SK-N-SH (cell line): Measurements from ENCODE around the gene PON3. TPM values are rescaled to one million over a fixed set of nuclear protein-coding genes. Genes with fewer than 3 reads are reported as not detected.
A peak's percentile ranks its signal among the peaks of the same experiment; 100 is the strongest.

Experiments used
- CTCF ChIA-PET: fragments of 300-600, 350-600 bp; formaldehyde crosslinking; extraction: SDS; loops from one replicate; lab custom pipeline; 2021; lab: Yijun Ruan, JAX
- POLR2A ChIA-PET: fragments of 350-600 bp; sonication (Branson Sonifier 250); formaldehyde crosslinking; extraction: SDS; loops from one replicate; lab custom pipeline; 2020; ENCODE audit warnings: antibody characterized with exemption, inconsistent platforms; lab: Yijun Ruan, JAX
- DNase-seq: peaks from one replicate; pipeline ENCODE4 v3.0.0; 2012
- H2AFZ ChIP-seq: fragments of 200-600 bp; sonication (generic); 2 replicates; pipeline ENCODE4 v1.8.1; 2016; ENCODE audit warnings: antibody characterized with exemption, mild to moderate bottlenecking, low read depth
- H3F3A ChIP-seq: fragments of 200-600 bp; sonication (generic); replicated peaks from 2 replicates; pipeline ENCODE3; 2016; ENCODE audit warnings: antibody characterized with exemption, mild to moderate bottlenecking; ENCODE audit not compliant: insufficient read depth
- H3K27ac ChIP-seq, 2 experiments: fragments of 200-500 bp in 1 of 2; fragments of 200-600 bp in 1 of 2; sonication (Bioruptor generic) in 1 of 2; sonication (generic), shearing (Covaris generic) in 1 of 2; 2 replicates each; pipeline versions ENCODE4 v1.5.1 to v1.6.1; 2014 to 2016; ENCODE audit warnings: low read depth in 2 of 2, inconsistent platforms in 1 of 2, low read length in 1 of 2, mild to moderate bottlenecking in 1 of 2, mixed read lengths in 1 of 2
- H3K27me3 ChIP-seq: fragments of 200-600 bp; sonication (generic), shearing (Covaris generic); 2 replicates; pipeline ENCODE4 v1.6.1; 2016; ENCODE audit warnings: mixed run types; ENCODE audit not compliant: insufficient read depth
- H3K36me3 ChIP-seq, 2 experiments: fragments of 200-500 bp in 1 of 2; fragments of 200-600 bp in 1 of 2; sonication (Bioruptor generic) in 1 of 2; sonication (generic) in 1 of 2; replicated peaks in 1 of 2; 2 replicates each; pipeline versions ENCODE3 to v1.5.1; 2014 to 2016; ENCODE audit warnings: low read length in 1 of 2, mild to moderate bottlenecking in 1 of 2; ENCODE audit not compliant: insufficient read depth in 2 of 2, control insufficient read depth in 1 of 2
- H3K4me1 ChIP-seq, 2 experiments: fragments of 200-500 bp in 1 of 2; fragments of 200-600 bp in 1 of 2; sonication (Bioruptor generic) in 1 of 2; sonication (generic), shearing (Covaris generic) in 1 of 2; 2 replicates each; pipeline versions ENCODE4 v1.5.1 to v1.6.1; 2014 to 2016; ENCODE audit warnings: low read depth in 1 of 2, low read length in 1 of 2, mixed run types in 1 of 2; ENCODE audit not compliant: insufficient read depth in 2 of 2, control insufficient read depth in 1 of 2
- H3K4me2 ChIP-seq: fragments of 200-600 bp; sonication (generic), shearing (Covaris generic); 2 replicates; pipeline ENCODE4 v1.6.1; 2017; ENCODE audit warnings: mixed run types
- H3K4me3 ChIP-seq, 2 experiments: fragments of 200-500 bp in 1 of 2; fragments of 200-600 bp in 1 of 2; sonication (Bioruptor generic) in 1 of 2; sonication (generic), shearing (Covaris generic) in 1 of 2; 2 replicates each; pipeline versions ENCODE4 v1.5.1 to v1.8.1; 2014 to 2016; ENCODE audit warnings: low read depth in 2 of 2, inconsistent platforms in 1 of 2, low read length in 1 of 2, mild to moderate bottlenecking in 1 of 2, mixed read lengths in 1 of 2, moderate library complexity in 1 of 2
- H3K79me2 ChIP-seq: fragments of 200-600 bp; sonication (generic); 2 replicates; pipeline ENCODE4 v1.8.1; 2017; ENCODE audit warnings: mild to moderate bottlenecking; ENCODE audit not compliant: insufficient read depth
- H3K9ac ChIP-seq: fragments of 200-600 bp; sonication (generic); 2 replicates; pipeline ENCODE4 v1.6.1; 2017; ENCODE audit warnings: mixed run types
- H3K9me2 ChIP-seq: fragments of 200-600 bp; sonication (generic); 2 replicates; pipeline ENCODE4 v1.6.1; 2017; ENCODE audit warnings: mixed run types
- H3K9me3 ChIP-seq: fragments of 200-600 bp; sonication (generic); 2 replicates; pipeline ENCODE4 v1.6.1; 2017; ENCODE audit warnings: mixed run types, mild to moderate bottlenecking, moderate library complexity
- H4K20me1 ChIP-seq: fragments of 200-600 bp; sonication (generic); 2 replicates; pipeline ENCODE4 v1.6.1; 2017; ENCODE audit warnings: mild to moderate bottlenecking, mixed run types; ENCODE audit not compliant: insufficient read depth
- CHD2 ChIP-seq: fragments of 150-350 bp; IDR thresholded peaks from 2 replicates; pipeline ENCODE4 v1.6.1; 2018; ENCODE audit warnings: low read length; ENCODE audit not compliant: partially characterized antibody
- CTCF ChIP-seq: fragments of 200-600 bp; sonication (generic); IDR thresholded peaks from 2 replicates; pipeline ENCODE4 v1.6.1; 2017; ENCODE audit warnings: antibody characterized with exemption, mild to moderate bottlenecking, moderate library complexity
- GATA2 ChIP-seq: sonication (generic); formaldehyde crosslinking; IDR thresholded peaks from 2 replicates; pipeline ENCODE4 v1.5.0; 2020; ENCODE audit warnings: mild to moderate bottlenecking, missing genetic modification reagents
- IRF3 ChIP-seq: fragments of 150-350 bp; IDR thresholded peaks from 2 replicates; pipeline ENCODE4 v1.6.1; 2016; ENCODE audit warnings: mild to moderate bottlenecking, low read depth, low read length
- PBX3 ChIP-seq: IDR thresholded peaks from 2 replicates; pipeline ENCODE4; 2012
- RXRA ChIP-seq: IDR thresholded peaks from 2 replicates; pipeline ENCODE4 v1.4.0; 2012; ENCODE audit warnings: low read depth, mild to moderate bottlenecking, borderline replicate concordance
- SIN3A ChIP-seq: IDR thresholded peaks from 2 replicates; pipeline ENCODE4 v1.6.1; 2012; ENCODE audit warnings: low read depth, mild to moderate bottlenecking, low read length, moderate library complexity, borderline replicate concordance
- SMC3 ChIP-seq: IDR thresholded peaks from 2 replicates; pipeline ENCODE4 v1.6.1; 2012; ENCODE audit warnings: low read depth, low read length, improper control_type of control experiment
- TAF1 ChIP-seq: IDR thresholded peaks from 2 replicates; pipeline ENCODE4 v1.6.1; 2012; ENCODE audit warnings: low read depth, mild to moderate bottlenecking, low read length, moderate library complexity, borderline replicate concordance
- TEAD4 ChIP-seq: IDR thresholded peaks from 2 replicates; pipeline ENCODE4 v1.4.0; 2012; ENCODE audit warnings: mild to moderate bottlenecking, borderline replicate concordance; ENCODE audit not compliant: insufficient read depth
- USF1 ChIP-seq: IDR thresholded peaks from 2 replicates; pipeline ENCODE4 v1.4.0; 2012; ENCODE audit warnings: low read depth, borderline replicate concordance
- ZBTB33 ChIP-seq: IDR thresholded peaks from 2 replicates; pipeline ENCODE4 v1.4.0; 2012; ENCODE audit warnings: low read depth, borderline replicate concordance
- WGBS: methylation state at CpG from one replicate; pipeline ENCODE4 v1.1.6; 2017; ENCODE audit warnings: low lambda C conversion rate; 5-methylcytosine and 5-hydroxymethylcytosine counted together
- polyA plus RNA-seq, 3 experiments: library from polyadenylated mRNA; depleted of rRNA; stranded (reverse); fragments of >200 nt; gene quantifications; 2 replicates each; pipeline ENCODE4 v1.2.3, GENCODE V29; 2012

Gene PON3
- polyA plus RNA-seq, 1 of the 3 experiments (the other 2 are of a cell fraction), result not detected

GRCh38 chr7:95342642-95343307, 53.4 kb downstream of the PON3 start:
- H3K27ac ChIP-seq, result no peak overlapping the region
- H3F3A ChIP-seq, result no peaks in the 10 kb centered on the region
- ChIA-PET CTCF (interaction anchor here (0.6 to 1.4 kb wide), 2 partner anchors 134 to 895 kb away, joined by 3 to 6 read pairs; no protein-coding TSS in a partner anchor), POLR2A (no interaction called here)
- H3K4me3 ChIP-seq, result no peak overlapping the region; a peak in 1 of 4 replicates
- no peaks in the 10 kb centered on the region for H3K9me3 ChIP-seq
- no peaks in the 10 kb centered on the region for H3K9me2 ChIP-seq
- H2AFZ ChIP-seq, result 0 out of 2 replicates have a peak overlapping the region, but pooled peaks have one; percentile 0
- no peaks in the 10 kb centered on the region for H3K4me1 ChIP-seq
- WGBS, result 45% methylated on average over 4 of the region's 4 CpGs
- no peak for DNase-seq
- H3K9ac ChIP-seq, result no peak overlapping the region
- H3K36me3 ChIP-seq, result no peaks in the 10 kb centered on the region
- H3K79me2 ChIP-seq, result no peaks in the 10 kb centered on the region
- peaks cover under 1% of the 10 kb centered on the region; the same call in 1 of the 2 replicates for H3K27me3 ChIP-seq
- TF ChIP-seq CTCF (peak; percentile 29; the same call in 1 of the 2 replicates), TEAD4 (no peak), RXRA (no peak), USF1 (no peak), SMC3 (peak; percentile 23; the same call in 1 of the 2 replicates), IRF3 (no peak)
- no peaks in the 10 kb centered on the region for H4K20me1 ChIP-seq
- no peak overlapping the region for H3K4me2 ChIP-seq

- Histone ChIP-seq H3K27ac (no peak overlapping the region), H3K79me2 (no peaks in the 10 kb centered on the region), H3K4me3 (no peak overlapping the region), H3K4me2 (no peak overlapping the region), H3K4me1 (no peaks in the 10 kb centered on the region), H4K20me1 (no peaks in the 10 kb centered on the region), H3K9me3 (no peaks in the 10 kb centered on the region), H3F3A (no peaks in the 10 kb centered on the region), H3K27me3 (no peaks in the 10 kb centered on the region), H3K9ac (no peak overlapping the region), H2AFZ (0 out of 2 replicates have a peak overlapping the region, but pooled peaks have one; percentile 0), H3K36me3 (no peaks in the 10 kb centered on the region), H3K9me2 (no peaks in the 10 kb centered on the region)
- CTCF ChIA-PET, result interaction anchor here (1.3 to 1.4 kb wide), 3 partner anchors 23 to 344 kb away, joined by 3 to 6 read pairs (median 3); no protein-coding TSS in a partner anchor
- WGBS, result 34% methylated on average over 3 of the region's 3 CpGs
- POLR2A ChIA-PET, result no interaction called here
- no peak for TF ChIP-seq ZBTB33
- TF ChIP-seq RXRA, result no peak
- TF ChIP-seq CHD2, result no peak
- no peak for TF ChIP-seq CTCF
- no peak for TF ChIP-seq USF1
- no peak for TF ChIP-seq PBX3
- no peak for TF ChIP-seq GATA2 (CRISPR knock-in tag)
- TF ChIP-seq TAF1, result no peak
- no peak for TF ChIP-seq SIN3A
- no peak for DNase-seq
These were observed 54.1 kb downstream of the PON3 start for GRCh38 chr7:95342029-95342428.
